CD4-positive, alpha-beta T cell treated with Interleukin-2 at 100 ng/mL for 4 hours (primary cell): Measurements from ENCODE around the gene MRPL30.
"Not testable (repeated sequence)": the region's sequence is repeated elsewhere in the genome, so short reads cannot be mapped to it uniquely, and the experiment has no call there.

ENCODE experiments used
- DNase-seq: peaks from one replicate; pipeline ENCODE4 v3.0.0-alpha.2; 2020; ENCODE audit warnings: low spot score

Gene MRPL30

DNA sequence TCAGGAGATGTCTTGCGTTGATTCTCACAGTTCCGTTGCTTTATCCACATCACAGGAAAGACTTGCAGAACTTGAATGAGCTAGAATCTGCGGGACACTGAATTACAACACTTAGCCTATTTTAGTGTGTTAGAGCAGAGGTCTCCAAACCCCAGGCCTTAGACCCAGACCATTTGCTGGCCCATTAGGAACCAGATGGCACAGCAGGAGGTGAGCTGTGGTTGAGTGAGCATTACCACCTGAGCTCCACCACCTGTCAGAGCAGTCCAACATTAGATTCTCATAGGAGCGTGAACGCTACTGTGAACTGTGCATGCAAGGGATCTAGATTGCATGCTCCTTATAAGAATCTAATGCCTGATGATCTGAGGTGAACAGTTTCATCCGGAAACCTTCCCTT is 3.8 kb downstream of the MRPL30 start:
- DNase-seq, result no peak

DNA sequence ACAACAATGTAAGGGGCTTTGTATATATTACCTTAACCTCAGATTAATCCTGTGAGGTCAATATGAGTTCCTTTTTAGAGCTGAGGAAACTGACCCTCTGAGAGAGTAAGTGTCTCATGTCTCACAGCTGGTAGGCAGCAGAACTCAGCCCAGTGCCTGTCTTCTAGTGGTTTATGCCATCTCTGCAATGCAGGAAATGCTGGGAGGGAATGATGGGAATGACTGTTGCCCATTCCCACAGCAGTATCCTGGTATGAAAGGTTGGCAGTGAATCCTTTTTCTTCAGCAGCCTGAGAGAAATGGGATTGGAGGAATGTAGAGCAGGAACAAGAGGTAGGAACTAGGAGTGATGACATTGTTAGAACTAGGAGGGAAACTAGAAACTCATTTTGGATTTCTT is 6.0 kb downstream of the MRPL30 start:
- no peak for DNase-seq

DNA sequence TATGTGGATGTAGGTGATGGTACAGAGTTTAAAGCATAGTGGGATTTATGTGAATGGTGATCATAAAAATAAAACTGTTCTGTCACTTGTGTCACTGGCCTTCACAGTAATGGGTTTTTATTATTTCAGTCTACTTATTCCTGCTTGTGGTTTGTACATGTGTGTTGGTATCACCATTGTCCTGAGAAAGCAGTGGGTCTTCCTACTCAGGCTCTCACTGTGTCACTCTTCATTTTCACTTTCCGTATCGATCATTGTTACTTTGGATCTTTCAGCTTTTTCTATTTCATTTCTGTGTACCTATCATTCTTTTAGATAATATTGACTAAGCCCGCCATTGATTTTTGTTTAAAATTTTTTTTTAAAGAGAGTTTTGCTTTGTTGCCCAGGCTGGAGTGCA is 7.4 kb downstream of the MRPL30 start:
- DNase-seq, result no peak

DNA sequence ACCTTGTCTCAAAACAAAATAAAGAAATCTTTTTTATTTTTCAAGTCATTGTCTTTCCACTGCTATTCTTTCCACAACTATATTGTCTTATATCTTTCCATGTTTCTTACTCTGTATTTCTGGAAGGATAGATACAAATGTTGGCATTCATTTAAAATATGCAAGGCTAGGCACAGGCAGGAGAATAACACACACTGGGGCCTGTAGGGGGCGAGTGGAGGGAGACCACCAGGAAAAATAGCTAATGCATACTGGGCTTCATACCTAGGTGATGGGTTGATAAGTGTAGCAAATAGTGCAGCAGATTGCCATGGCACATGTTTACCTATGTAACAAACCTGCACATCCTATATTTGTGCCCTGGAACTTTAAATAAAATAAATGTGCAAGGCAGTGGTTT is 9.6 kb downstream of the MRPL30 start:
- no peak for DNase-seq

DNA sequence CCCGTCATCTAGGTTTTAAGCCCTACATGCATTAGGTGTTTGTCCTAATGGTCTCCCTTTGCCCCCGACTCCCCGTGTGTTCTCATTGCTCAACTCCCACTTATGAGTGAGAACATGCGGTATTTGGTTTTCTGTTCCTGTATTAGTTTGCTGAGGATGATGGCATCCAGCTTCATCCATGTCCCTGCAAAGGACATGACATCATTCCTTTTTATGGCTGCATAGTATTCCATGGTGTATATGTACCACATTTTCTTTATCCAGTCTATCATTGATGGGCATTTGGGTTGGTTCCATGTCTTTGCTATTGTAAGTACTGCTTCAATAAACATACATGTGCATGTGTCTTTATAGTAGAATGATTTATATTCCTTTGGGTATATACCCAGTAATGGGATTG is 11.4 kb downstream of the MRPL30 start:
- DNase-seq, result not testable (repeated sequence)

DNA sequence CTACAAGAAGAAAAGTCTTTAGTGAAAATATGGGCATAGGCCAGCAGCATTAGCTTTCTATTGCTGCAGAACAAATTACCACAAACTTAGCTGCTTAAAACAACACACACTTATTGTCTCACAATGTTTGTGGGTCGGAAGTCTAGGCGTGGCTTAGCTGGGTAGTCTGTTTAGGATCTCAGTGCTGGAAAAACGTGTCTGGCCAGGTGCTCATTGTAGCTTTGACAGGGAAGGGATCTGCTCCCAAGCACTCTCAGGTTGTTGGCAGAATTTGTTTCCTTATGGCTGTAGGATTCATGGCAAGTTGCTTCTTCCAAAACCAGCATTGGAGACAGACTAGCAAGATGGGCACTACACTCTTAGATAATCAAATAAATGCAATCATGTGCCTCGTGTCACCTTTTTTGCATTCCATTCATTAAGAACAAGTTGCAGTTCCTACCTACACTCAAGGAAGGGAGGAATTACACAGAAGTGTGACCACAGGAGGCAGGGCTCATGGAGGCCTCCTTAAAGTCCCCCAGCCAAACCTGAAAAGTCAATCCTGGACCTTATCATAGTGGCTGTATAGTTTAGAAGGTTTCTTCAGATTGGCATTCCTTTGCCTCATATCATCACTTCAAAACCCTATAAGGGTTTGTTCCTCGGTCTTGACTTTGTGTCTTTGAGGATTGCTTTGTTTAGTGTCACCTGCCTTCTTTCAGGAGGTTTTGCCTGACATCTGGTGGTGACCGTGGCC is 17.3 kb downstream of the MRPL30 start:
- DNase-seq, result no peak

DNA sequence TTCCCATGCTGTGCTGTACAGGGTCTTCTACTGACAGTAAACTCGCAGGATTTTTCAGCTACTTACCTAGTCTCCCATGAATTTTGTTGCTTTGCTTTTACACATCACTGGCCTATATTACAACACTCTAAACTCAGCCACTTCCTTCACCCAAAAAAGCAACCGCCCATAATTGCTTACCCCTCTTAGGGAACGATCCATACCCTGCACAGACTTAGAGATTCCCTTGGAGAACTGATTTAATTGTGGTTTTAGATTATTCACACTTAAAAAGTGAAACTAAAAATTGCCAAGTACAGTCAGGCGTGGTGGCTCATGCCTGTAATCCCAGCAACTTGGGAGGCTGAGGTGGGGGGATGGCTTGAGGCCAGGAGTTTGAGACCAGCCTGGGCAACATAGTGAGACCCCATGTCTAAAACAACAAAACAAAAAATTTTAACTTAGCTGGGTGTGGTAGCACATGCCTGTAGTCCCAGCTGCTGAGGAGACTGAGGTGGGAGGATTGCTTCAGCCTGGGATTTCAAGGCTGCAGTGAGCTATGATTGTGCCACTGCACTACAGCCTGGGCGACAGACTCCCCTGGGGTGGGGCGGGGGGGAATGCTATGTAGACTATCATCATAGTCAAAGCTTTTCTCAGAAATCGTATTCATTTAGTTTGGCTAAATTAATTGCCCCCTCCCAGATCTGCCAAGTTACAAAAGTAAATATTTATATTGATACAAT is 19.3 kb downstream of the MRPL30 start:
- no peak for DNase-seq

DNA sequence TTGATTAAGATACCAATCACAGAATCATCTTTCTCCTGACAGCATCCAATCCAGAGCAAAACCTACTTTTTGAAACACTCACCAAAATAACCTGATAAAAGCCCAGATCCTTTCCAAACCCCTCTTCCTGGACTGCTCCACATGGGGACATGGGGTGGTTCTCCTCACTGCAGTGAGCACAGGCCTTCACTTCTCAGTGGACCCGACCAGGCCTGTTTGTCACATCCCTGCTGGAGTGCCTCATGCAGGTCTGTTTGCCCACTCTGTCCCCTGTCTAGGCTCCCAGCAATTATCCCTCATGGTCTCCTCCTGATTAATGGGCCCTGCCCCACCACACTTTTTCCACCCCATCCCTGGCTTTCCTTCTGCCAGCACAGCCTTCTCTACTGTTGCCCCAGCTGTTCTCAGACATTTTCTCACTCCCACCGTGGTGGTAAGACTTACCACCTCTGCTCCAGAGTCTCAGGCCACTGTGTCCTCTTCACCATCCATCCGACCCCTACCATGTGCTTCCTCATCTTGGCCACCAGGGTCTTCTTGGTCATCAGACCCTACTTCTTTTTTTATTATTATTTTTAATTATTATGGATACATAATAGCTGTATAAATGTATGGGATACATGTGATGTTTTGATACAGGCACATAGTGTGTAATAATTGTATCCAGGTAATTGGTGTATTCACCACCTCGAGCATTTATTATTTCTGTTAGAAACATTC is 21.1 kb downstream of the MRPL30 start:
- no peak for DNase-seq

DNA sequence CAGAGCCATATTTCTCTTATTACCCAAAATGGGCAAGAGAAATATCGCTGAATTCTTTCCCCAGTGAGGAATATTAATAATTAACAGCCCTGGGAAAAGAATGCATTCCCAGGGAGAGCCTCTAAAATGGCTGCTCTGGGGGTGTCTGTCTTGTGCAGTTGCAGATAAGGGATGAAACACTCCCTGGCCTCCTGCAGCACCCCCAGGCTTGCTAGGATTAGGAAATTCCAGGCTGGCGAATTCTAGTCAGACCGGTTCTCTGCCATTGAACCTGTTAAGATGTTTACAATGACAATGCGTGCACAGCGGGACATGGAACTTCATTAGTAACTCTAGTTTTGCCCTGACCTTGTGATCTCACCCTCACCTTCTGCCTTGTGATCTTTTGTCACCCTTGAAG is 24.5 kb downstream of the MRPL30 start:
- DNase-seq, result no peak

DNA sequence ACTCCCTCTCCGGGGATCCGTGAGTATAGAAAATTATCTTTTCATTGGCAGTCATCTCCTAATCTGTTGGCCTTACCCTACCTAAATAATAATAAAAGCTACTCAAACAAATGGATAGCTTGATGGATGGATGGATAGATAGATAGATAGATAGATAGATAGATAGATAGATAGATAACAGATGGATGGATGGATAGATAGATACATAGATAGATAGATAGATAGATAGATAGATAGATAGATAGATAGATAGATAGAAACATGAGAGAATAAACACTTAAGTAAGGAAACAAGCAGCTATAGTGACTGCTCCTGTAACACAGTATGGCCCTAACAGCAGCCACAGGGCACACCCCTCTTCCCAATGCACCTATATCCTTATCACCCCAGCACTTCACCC is 35.1 kb downstream of the MRPL30 start:
- DNase-seq, result no peak

DNA sequence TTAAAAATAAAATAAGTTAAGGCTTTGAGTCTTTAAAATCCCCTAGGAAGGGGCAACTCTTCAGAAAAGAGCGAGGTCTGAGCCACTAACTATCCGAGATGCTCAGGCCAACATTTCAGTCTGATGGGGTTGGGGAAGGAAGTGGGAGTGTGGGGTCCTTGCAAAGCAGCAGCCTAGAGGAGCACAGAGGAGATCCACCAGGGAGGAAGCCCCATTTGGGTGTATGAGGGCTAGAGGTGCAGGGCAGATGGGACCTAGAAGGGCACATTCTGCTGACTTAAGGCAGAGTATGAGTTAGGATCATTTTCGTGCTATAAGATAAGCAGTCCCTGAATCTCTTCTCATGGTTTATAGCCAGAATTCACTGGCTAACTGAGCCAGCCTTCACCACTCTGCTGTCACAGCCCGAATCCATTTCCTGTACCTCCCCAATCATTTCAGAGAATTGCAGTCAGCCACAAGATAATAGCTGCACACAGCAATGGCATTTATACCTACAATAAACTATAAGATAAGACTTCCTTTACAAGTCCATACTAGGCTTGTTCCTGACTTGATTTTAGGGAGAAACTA is 37.0 kb downstream of the MRPL30 start:
- no peak for DNase-seq

DNA sequence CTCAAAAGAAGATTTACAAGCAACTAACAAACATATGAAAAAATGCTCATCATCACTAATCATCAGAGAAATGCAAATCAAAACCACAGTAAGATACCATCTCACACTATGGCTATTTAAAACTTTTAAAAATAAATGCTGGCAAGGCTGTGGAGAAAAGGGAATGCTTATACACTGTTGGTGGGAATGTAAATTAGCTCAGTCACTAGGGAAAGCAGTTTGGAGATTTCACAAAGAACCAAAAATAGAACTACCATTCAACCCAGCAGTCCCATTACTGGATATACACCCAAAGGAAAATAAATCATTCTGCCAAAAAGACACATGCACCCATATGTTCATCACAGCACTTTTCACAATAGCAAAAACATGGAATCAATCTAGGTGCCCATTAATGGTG is 52.2 kb downstream of the MRPL30 start:
- not testable (repeated sequence) for DNase-seq

DNA sequence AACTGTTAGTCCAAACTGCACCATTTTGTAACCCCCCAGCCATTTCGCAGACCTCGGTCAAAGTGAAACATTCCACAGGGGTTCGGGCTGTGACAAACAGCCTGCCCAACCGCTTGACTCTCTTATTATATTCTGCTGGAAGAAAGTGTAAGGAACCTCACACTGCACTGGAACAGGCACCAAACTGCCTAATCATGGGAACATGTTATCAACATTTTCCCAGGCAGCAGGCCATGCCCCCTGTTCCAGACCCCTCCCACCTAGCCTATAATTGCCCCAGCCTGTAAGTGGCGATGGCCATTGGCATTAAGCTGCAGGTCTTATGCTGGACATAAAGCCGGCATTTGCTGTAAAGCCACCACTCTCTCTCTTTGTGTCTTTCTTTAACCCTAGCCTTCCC is 57.6 kb downstream of the MRPL30 start:
- DNase-seq, result no peak

DNA sequence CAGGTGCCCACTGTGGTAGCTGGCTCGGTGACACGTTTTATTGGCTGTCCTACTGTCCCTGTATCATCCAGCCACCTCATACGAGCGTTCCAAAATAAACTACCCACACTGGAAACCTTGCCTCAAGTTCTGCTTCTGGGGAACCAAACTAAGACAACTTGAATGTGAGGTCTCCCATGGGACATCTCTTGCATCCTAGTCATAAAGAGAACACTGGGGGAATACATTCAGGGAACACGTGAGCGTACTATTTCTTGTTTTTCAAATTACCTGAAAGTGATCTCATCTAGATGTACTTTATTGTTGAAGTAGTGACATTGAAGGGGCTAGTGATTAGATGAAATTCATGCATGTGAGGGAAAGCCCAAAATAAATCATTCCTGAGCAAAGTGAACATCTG is 59.4 kb downstream of the MRPL30 start:
- no peak for DNase-seq

DNA sequence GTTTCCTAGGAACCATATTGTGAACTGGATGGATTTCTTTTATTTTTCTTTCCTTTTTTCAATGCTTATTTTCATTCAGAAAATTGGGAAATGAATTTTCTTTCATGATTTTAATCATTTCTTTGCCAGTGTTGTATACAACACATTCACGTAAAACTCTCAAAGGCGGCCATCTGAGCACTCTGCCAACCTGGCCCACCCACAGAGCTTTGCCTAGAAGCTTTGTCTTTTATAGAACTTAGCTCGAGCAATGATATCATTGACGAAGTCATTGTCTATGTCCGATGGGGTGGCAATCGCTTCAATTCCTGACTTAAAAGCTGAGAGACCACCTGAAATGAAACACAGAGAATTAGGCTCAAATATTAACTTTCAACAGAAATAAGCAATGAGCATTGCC is 61.2 kb downstream of the MRPL30 start:
- DNase-seq, result no peak
